OCI-LY1 (cell line): Measurements from ENCODE around the gene SEPTIN3.

Source experiments
- EZH2 ChIP-seq: fragments of 200-600 bp; sonication (generic), shearing (Covaris generic); IDR thresholded peaks from 2 replicates; pipeline ENCODE4 v1.8.0; 2017; ENCODE audit warnings: borderline replicate concordance, mixed run types, mild to moderate bottlenecking, antibody characterized with exemption, low read length, moderate library complexity, mixed read lengths
- TF ChIP-seq, protein P1 (sequence below): fragments of 200-600 bp; sonication (generic), shearing (Covaris generic); IDR thresholded peaks from 2 replicates; pipeline ENCODE4 v1.5.1; 2017; ENCODE audit warnings: mild to moderate bottlenecking, antibody characterized with exemption, low read length, moderate library complexity, mixed read lengths

DNA sequence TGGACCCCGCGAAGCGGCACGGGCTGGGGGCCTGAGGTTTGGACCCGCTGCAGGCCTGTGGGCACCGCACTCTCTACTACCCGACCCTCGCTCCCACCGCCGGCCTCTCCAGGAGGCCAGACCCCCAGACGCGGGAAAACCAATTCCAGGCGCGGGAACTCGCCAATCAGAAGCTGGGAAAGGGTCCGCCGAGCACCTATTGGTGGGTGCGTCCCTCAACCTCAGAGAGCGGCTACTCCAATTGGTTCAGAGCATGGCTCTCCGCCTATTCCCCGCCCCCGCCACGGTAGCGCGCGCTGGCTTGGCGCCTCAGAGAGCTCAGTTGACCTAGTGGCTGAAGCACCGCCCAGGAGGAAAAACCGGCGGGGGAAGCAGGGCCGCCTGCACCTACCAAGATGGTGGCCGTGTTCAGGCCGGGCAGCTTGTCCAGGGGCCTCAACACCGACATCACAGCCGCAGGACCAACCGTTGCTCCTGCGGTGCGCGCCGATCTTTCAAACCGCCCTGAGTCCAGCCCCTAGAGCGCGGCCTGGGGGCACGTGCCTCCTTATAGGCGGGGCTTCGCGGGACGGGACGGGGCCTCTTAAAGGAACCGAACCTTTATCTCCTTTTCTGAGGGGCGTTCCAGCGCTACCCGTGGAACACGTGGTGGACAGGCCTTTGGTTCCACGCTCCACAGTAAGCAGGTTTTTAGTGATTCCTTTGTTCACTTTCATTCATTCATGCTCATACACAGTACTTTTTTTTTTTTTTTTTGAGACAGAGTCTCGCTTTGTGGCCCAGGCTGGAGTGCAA is 22.4 kb upstream of the SEPTIN3 start, which contains the start of gene CENPM:
- TF ChIP-seq, protein P1, sequence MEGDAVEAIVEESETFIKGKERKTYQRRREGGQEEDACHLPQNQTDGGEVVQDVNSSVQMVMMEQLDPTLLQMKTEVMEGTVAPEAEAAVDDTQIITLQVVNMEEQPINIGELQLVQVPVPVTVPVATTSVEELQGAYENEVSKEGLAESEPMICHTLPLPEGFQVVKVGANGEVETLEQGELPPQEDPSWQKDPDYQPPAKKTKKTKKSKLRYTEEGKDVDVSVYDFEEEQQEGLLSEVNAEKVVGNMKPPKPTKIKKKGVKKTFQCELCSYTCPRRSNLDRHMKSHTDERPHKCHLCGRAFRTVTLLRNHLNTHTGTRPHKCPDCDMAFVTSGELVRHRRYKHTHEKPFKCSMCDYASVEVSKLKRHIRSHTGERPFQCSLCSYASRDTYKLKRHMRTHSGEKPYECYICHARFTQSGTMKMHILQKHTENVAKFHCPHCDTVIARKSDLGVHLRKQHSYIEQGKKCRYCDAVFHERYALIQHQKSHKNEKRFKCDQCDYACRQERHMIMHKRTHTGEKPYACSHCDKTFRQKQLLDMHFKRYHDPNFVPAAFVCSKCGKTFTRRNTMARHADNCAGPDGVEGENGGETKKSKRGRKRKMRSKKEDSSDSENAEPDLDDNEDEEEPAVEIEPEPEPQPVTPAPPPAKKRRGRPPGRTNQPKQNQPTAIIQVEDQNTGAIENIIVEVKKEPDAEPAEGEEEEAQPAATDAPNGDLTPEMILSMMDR, result no peak
- TF ChIP-seq EZH2, result no peak
